Natural killer cell (primary cell): ENCODE data around the gene DR1. TPM values are rescaled to one million over a fixed set of nuclear protein-coding genes. Genes with fewer than 3 reads are reported as not detected.

Experiments
- ATAC-seq, 3 donors: fragments of 150-1000 bp in 2 of 3; fragments of 200-7000 bp in 1 of 3; cut with Tn5 transposase; 1 replicate in 1 of 3; 2 replicates in 2 of 3; pipeline ENCODE4 v1.10.0; 2021; ENCODE audit warnings: mild to moderate bottlenecking in 2 of 3, moderate library complexity in 2 of 3
- DNase-seq, 2 donors: peaks; one replicate each; pipeline versions ENCODE4 v3.0.0 to v3.0.0-alpha.2; 2013 to 2021; ENCODE audit warnings: mixed read lengths in 1 of 2
- H3K27ac ChIP-seq: one replicate; pipeline ENCODE4 v1.5.1; 2013; ENCODE audit warnings: mild to moderate bottlenecking, low read length
- H3K27me3 ChIP-seq: one replicate; pipeline ENCODE4 v1.6.1; 2013; ENCODE audit warnings: low read length; ENCODE audit not compliant: control insufficient read depth, insufficient read depth
- H3K36me3 ChIP-seq: one replicate; pipeline ENCODE4 v1.6.1; 2013; ENCODE audit warnings: low read length; ENCODE audit not compliant: control insufficient read depth, insufficient read depth
- H3K4me1 ChIP-seq: one replicate; pipeline ENCODE4 v1.6.1; 2013; ENCODE audit warnings: low read length; ENCODE audit not compliant: control insufficient read depth, insufficient read depth
- H3K4me3 ChIP-seq: one replicate; pipeline ENCODE4 v1.5.1; 2013; ENCODE audit warnings: low read length
- H3K9me3 ChIP-seq: one replicate; pipeline ENCODE4 v1.6.1; 2013; ENCODE audit warnings: low read length; ENCODE audit not compliant: control insufficient read depth, insufficient read depth
- H3K27ac Mint-ChIP-seq, 2 donors: one replicate each; pipeline ENCODE4 v1.8.0; 2022; ENCODE audit warnings: mild to moderate bottlenecking in 2 of 2, mixed read lengths in 2 of 2, moderate library complexity in 1 of 2
- H3K27me3 Mint-ChIP-seq, 2 donors: one replicate each; pipeline ENCODE4 v1.8.0; 2022; ENCODE audit warnings: low read depth in 2 of 2, mixed read lengths in 2 of 2
- H3K36me3 Mint-ChIP-seq: one replicate; pipeline ENCODE4 v1.8.0; 2022; ENCODE audit warnings: mixed read lengths
- H3K4me1 Mint-ChIP-seq, 2 donors: one replicate each; pipeline ENCODE4 v1.8.0; 2022; ENCODE audit warnings: mixed read lengths in 2 of 2
- H3K4me3 Mint-ChIP-seq: one replicate; pipeline ENCODE4 v1.8.0; 2022; ENCODE audit warnings: mild to moderate bottlenecking, moderate library complexity, mixed read lengths
- H3K9me3 Mint-ChIP-seq, 2 donors: one replicate each; pipeline ENCODE4 v1.8.0; 2022; ENCODE audit warnings: mixed read lengths in 2 of 2
- CTCF ChIP-seq: fragments of 200-600 bp; IDR thresholded peaks from one replicate; pipeline ENCODE4 v1.8.0; 2022; ENCODE audit warnings: antibody characterized with exemption
- WGBS: methylation state at CpG from one replicate; pipeline ENCODE4 v1.1.7; 2013; ENCODE audit warnings: missing lambda C conversion rate; ENCODE audit not compliant: insufficient coverage; 5-methylcytosine and 5-hydroxymethylcytosine counted together
- intact Hi-C: fragments of 100-400 bp; cut with micrococcal nuclease; formaldehyde crosslinking; loops from one replicate; pipeline ENCODE4 v1.14.2; 2022
- total RNA-seq, 4 donors: library from RNA; stranded (reverse); fragments of 120-200 nt in 1 of 4; gene quantifications; one replicate each; pipeline versions ENCODE4 v1.2.3 to v1.2.4, GENCODE V29; 2013 to 2022

Gene DR1
- total RNA-seq, 3 donors from 2014 or later (not counting 1 experiment from before 2014, with no cell fraction given), result 84.3 to 91.4 (median 85.3) TPM

GRCh38 chr1:93352376-93352775 lies 6.7 kb downstream of the DR1 start:
- H3K9me3 ChIP-seq, result no peaks in the 10 kb centered on the region
- H3K9me3 Mint-ChIP-seq, result no peaks in the 10 kb centered on the region
- H3K4me1 Mint-ChIP-seq, result peaks cover 40 to 55% of the 10 kb centered on the region in 2 donors
- H3K36me3 ChIP-seq, result peaks cover 32% of the 10 kb centered on the region
- no peaks in the 10 kb centered on the region for H3K27me3 ChIP-seq
- peak overlapping the region; percentile 50 to 66 for H3K27ac Mint-ChIP-seq
- ATAC-seq (no peak), DNase-seq (no peak)
- no peak overlapping the region for H3K27ac ChIP-seq
- peak overlapping the region; percentile 42 for H3K4me3 Mint-ChIP-seq
- H3K4me3 ChIP-seq, result no peak overlapping the region
- H3K4me1 ChIP-seq, result peaks cover 8% of the 10 kb centered on the region
- no peaks in the 10 kb centered on the region for H3K27me3 Mint-ChIP-seq
- intact Hi-C loops, result no loop called here
- H3K36me3 Mint-ChIP-seq, result peaks cover 5% of the 10 kb centered on the region
- no peak for TF ChIP-seq CTCF

GRCh38 chr1:93353286-93353685 lies 7.6 kb downstream of the DR1 start:
- intact Hi-C loops, result no loop called here
- no peak for TF ChIP-seq CTCF
- Histone ChIP-seq H3K27ac (no peak overlapping the region), H3K9me3 (no peaks in the 10 kb centered on the region), H3K4me1 (peaks cover 9% of the 10 kb centered on the region), H3K27me3 (no peaks in the 10 kb centered on the region), H3K4me3 (no peak overlapping the region), H3K36me3 (peaks cover 41% of the 10 kb centered on the region)
- ATAC-seq, result no peak
- Mint-ChIP-seq H3K27me3 (no peaks in the 10 kb centered on the region), H3K4me1 (peaks cover 42 to 54% of the 10 kb centered on the region in 2 donors), H3K4me3 (no peak overlapping the region), H3K27ac (peak overlapping the region in 1 of 2 donors; percentile 69), H3K36me3 (peaks cover 8% of the 10 kb centered on the region), H3K9me3 (no peaks in the 10 kb centered on the region)
- no peak for DNase-seq
- no CpG with 5 or more reads among the region's 1 CpG for WGBS

- WGBS, result 60% methylated on average over 2 of the region's 2 CpGs
- Mint-ChIP-seq H3K36me3 (peaks cover 8% of the 10 kb centered on the region), H3K27ac (peak overlapping the region in 1 of 2 donors; percentile 56), H3K27me3 (no peaks in the 10 kb centered on the region), H3K4me1 (peaks cover 44 to 54% of the 10 kb centered on the region in 2 donors), H3K4me3 (no peak overlapping the region), H3K9me3 (no peaks in the 10 kb centered on the region)
- H3K27me3 ChIP-seq, result no peaks in the 10 kb centered on the region
- TF ChIP-seq CTCF, result no peak
- H3K27ac ChIP-seq, result no peak overlapping the region
- intact Hi-C loops, result no loop called here
- no peak for ATAC-seq
- peaks cover 52% of the 10 kb centered on the region for H3K36me3 ChIP-seq
- H3K4me1 ChIP-seq, result peaks cover 11% of the 10 kb centered on the region
- H3K9me3 ChIP-seq, result no peaks in the 10 kb centered on the region
- DNase-seq, result no peak
- no peak overlapping the region for H3K4me3 ChIP-seq
Observed at GRCh38 chr1:93354749-93355148, 9.0 kb downstream of the DR1 start.

- Mint-ChIP-seq H3K4me1 (peaks cover 38 to 57% of the 10 kb centered on the region in 2 donors), H3K36me3 (peaks cover 8% of the 10 kb centered on the region), H3K9me3 (no peaks in the 10 kb centered on the region), H3K4me3 (no peak overlapping the region), H3K27ac (peak overlapping the region in 1 of 2 donors; percentile 37), H3K27me3 (no peaks in the 10 kb centered on the region)
- ATAC-seq (no peak), DNase-seq (no peak)
- H3K9me3 ChIP-seq, result no peaks in the 10 kb centered on the region
- intact Hi-C loops, result no loop called here
- no peak for TF ChIP-seq CTCF
- H3K4me1 ChIP-seq, result peaks cover 3% of the 10 kb centered on the region
- WGBS, result 95% methylated on average over 2 of the region's 2 CpGs
- no peak overlapping the region for H3K27ac ChIP-seq
- H3K4me3 ChIP-seq, result no peak overlapping the region
- H3K36me3 ChIP-seq, result peaks cover 60% of the 10 kb centered on the region
- H3K27me3 ChIP-seq, result no peaks in the 10 kb centered on the region
Observed at GRCh38 chr1:93357242-93357641, 11.5 kb downstream of the DR1 start.
